ENCODE results near the gene MRPL22. TPM values are rescaled to one million over a fixed set of nuclear protein-coding genes. Genes with fewer than 3 reads are reported as not detected.

Gene MRPL22
- total and polyA plus RNA-seq, 2 of the 13 experiments (the other 11 are each of a cell fraction or from before 2014, with no cell fraction given): 66.8 to 84.8 TPM

- TF ChIP-seq, protein P1, sequence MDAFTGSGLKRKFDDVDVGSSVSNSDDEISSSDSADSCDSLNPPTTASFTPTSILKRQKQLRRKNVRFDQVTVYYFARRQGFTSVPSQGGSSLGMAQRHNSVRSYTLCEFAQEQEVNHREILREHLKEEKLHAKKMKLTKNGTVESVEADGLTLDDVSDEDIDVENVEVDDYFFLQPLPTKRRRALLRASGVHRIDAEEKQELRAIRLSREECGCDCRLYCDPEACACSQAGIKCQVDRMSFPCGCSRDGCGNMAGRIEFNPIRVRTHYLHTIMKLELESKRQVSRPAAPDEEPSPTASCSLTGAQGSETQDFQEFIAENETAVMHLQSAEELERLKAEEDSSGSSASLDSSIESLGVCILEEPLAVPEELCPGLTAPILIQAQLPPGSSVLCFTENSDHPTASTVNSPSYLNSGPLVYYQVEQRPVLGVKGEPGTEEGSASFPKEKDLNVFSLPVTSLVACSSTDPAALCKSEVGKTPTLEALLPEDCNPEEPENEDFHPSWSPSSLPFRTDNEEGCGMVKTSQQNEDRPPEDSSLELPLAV (CRISPR knock-in tag; conservative IDR thresholded peaks at IDR 0.05; ENCODE audit: low read depth): no peak
- TF ChIP-seq SALL1 (CRISPR knock-in tag; IDR thresholded peaks at IDR 0.05) (peak; percentile 85), STAT6 (CRISPR knock-in tag; IDR thresholded peaks at IDR 0.05; ENCODE audit: borderline replicate concordance) (no peak), MLLT10 (CRISPR knock-in tag; IDR thresholded peaks at IDR 0.05) (no peak), GTF2F1 (IDR thresholded peaks at IDR 0.05; ENCODE audit: low read length) (no peak), NAIF1 (CRISPR knock-in tag; IDR thresholded peaks at IDR 0.05; ENCODE audit: borderline replicate concordance) (no peak), HIC2 (CRISPR knock-in tag; IDR thresholded peaks at IDR 0.05; ENCODE audit: low read depth) (no peak), PLRG1 (conservative IDR thresholded peaks at IDR 0.05) (no peak), HOXA5 (CRISPR knock-in tag; IDR thresholded peaks at IDR 0.05) (no peak), NFYC (CRISPR knock-in tag; IDR thresholded peaks at IDR 0.05) (no peak), TP53 (CRISPR knock-in tag; conservative IDR thresholded peaks at IDR 0.05) (no peak), BRCA1 (CRISPR knock-in tag; IDR thresholded peaks at IDR 0.05) (no peak), SP1 (IDR thresholded peaks at IDR 0.05) (no peak), SP1 (CRISPR knock-in tag; IDR thresholded peaks at IDR 0.05) (no peak), ZNF333 (CRISPR knock-in tag; IDR thresholded peaks at IDR 0.05; ENCODE audit: borderline replicate concordance) (no peak)
- TF ChIP-seq, protein P2, sequence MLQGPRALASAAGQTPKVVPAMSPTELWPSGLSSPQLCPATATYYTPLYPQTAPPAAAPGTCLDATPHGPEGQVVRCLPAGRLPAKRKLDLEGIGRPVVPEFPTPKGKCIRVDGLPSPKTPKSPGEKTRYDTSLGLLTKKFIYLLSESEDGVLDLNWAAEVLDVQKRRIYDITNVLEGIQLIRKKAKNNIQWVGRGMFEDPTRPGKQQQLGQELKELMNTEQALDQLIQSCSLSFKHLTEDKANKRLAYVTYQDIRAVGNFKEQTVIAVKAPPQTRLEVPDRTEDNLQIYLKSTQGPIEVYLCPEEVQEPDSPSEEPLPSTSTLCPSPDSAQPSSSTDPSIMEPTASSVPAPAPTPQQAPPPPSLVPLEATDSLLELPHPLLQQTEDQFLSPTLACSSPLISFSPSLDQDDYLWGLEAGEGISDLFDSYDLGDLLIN (CRISPR knock-in tag; IDR thresholded peaks at IDR 0.05; ENCODE audit: borderline replicate concordance): no peak
- TF ChIP-seq, protein P3, sequence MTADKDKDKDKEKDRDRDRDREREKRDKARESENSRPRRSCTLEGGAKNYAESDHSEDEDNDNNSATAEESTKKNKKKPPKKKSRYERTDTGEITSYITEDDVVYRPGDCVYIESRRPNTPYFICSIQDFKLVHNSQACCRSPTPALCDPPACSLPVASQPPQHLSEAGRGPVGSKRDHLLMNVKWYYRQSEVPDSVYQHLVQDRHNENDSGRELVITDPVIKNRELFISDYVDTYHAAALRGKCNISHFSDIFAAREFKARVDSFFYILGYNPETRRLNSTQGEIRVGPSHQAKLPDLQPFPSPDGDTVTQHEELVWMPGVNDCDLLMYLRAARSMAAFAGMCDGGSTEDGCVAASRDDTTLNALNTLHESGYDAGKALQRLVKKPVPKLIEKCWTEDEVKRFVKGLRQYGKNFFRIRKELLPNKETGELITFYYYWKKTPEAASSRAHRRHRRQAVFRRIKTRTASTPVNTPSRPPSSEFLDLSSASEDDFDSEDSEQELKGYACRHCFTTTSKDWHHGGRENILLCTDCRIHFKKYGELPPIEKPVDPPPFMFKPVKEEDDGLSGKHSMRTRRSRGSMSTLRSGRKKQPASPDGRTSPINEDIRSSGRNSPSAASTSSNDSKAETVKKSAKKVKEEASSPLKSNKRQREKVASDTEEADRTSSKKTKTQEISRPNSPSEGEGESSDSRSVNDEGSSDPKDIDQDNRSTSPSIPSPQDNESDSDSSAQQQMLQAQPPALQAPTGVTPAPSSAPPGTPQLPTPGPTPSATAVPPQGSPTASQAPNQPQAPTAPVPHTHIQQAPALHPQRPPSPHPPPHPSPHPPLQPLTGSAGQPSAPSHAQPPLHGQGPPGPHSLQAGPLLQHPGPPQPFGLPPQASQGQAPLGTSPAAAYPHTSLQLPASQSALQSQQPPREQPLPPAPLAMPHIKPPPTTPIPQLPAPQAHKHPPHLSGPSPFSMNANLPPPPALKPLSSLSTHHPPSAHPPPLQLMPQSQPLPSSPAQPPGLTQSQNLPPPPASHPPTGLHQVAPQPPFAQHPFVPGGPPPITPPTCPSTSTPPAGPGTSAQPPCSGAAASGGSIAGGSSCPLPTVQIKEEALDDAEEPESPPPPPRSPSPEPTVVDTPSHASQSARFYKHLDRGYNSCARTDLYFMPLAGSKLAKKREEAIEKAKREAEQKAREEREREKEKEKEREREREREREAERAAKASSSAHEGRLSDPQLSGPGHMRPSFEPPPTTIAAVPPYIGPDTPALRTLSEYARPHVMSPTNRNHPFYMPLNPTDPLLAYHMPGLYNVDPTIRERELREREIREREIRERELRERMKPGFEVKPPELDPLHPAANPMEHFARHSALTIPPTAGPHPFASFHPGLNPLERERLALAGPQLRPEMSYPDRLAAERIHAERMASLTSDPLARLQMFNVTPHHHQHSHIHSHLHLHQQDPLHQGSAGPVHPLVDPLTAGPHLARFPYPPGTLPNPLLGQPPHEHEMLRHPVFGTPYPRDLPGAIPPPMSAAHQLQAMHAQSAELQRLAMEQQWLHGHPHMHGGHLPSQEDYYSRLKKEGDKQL (CRISPR knock-in tag; IDR thresholded peaks at IDR 0.05; ENCODE audit: low read depth): no peak
- TF ChIP-seq, protein P4, sequence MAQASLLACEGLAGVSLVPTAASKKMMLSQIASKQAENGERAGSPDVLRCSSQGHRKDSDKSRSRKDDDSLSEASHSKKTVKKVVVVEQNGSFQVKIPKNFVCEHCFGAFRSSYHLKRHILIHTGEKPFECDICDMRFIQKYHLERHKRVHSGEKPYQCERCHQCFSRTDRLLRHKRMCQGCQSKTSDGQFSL (CRISPR knock-in tag; IDR thresholded peaks at IDR 0.05): no peak
These were observed 67.8 kb downstream of the MRPL22 start (continued) for GRCh38 chr5:155008669-155009068.
